UCSD-AML1 (cell line): ENCODE measurements around the gene RFX6.
"Not testable (repeated sequence)": the region's sequence is repeated elsewhere in the genome, so short reads cannot be mapped to it uniquely, and the experiment has no call there.

Experiments used
- DNase-seq: peaks from one replicate; lab custom pipeline; 2025; ENCODE audit not compliant: unreplicated experiment; lab: John Stamatoyannopoulos, UW

RFX6 gene

GRCh38 chr6:116876635-116877611 is at the start of gene RFX6:
Gene RFX6 (plus strand): TSS chr6:116877242. CDS start chr6:116877276, 34 bp downstream.
- DNase-seq, result no peak

GRCh38 chr6:116827561-116828240 is 49.3 kb upstream of the RFX6 start:
- no peak for DNase-seq

GRCh38 chr6:116828983-116829382 is 48.1 kb upstream of the RFX6 start, which contains the start of gene GPRC6A:
Gene GPRC6A (minus strand): TSS chr6:116829083. CDS start chr6:116829013, 70 bp downstream.
- no peak for DNase-seq

- not testable (repeated sequence) for DNase-seq
These were observed 42.5 kb upstream of the RFX6 start for GRCh38 chr6:116834526-116834925.

- DNase-seq, result no peak
These were observed 40.3 kb upstream of the RFX6 start for GRCh38 chr6:116836606-116837342.

- no peak for DNase-seq
These were observed 37.0 kb upstream of the RFX6 start for GRCh38 chr6:116840091-116840490.

GRCh38 chr6:116842459-116842858 is 34.6 kb upstream of the RFX6 start:
- DNase-seq, result no peak

- DNase-seq, result no peak
These were observed 29.8 kb upstream of the RFX6 start for GRCh38 chr6:116847227-116847626.

- no peak for DNase-seq
These were observed 19.0 kb upstream of the RFX6 start for GRCh38 chr6:116858060-116858459.

- DNase-seq, result no peak
These were observed 17.8 kb upstream of the RFX6 start for GRCh38 chr6:116859264-116859663.

- DNase-seq, result no peak
These were observed 10.7 kb upstream of the RFX6 start for GRCh38 chr6:116866281-116866871.

GRCh38 chr6:116872771-116873170 is 4.3 kb upstream of the RFX6 start:
- DNase-seq, result no peak

- no peak for DNase-seq
These were observed 935 bp upstream of the RFX6 start for GRCh38 chr6:116876107-116876506.

- no peak for DNase-seq
These were observed 701 bp downstream of the RFX6 start for GRCh38 chr6:116877743-116878142.

GRCh38 chr6:116881236-116881635 is 4.2 kb downstream of the RFX6 start:
- no peak for DNase-seq

- DNase-seq, result no peak
These were observed 6.0 kb downstream of the RFX6 start for GRCh38 chr6:116883005-116883404.

GRCh38 chr6:116884530-116884929 is 7.5 kb downstream of the RFX6 start:
- DNase-seq, result no peak

GRCh38 chr6:116887168-116887567 is 10.1 kb downstream of the RFX6 start:
- DNase-seq, result no peak

GRCh38 chr6:116887894-116888293 is 10.9 kb downstream of the RFX6 start:
- no peak for DNase-seq

- DNase-seq, result no peak
These were observed 11.8 kb downstream of the RFX6 start for GRCh38 chr6:116888732-116889360.
